Prostate gland (tissue), 2 donors: ENCODE data around the gene SUN2.

Experiments
- POLR2AphosphoS5 ChIP-seq: sonication (generic); formaldehyde crosslinking; IDR thresholded peaks from one replicate; pipeline ENCODE4 v1.6.1; 2017; ENCODE audit warnings: antibody characterized with exemption
- TF ChIP-seq, protein P1 (sequence below), 4 experiments: fragments of 200-600 bp in 2 of 4; fragments of 450-650 bp in 2 of 4; sonication (generic) in 2 of 4; IDR thresholded peaks; 1 replicate in 3 of 4; 2 replicates in 1 of 4; pipeline ENCODE4 v1.5.1; 2016 to 2019; ENCODE audit warnings: antibody characterized with exemption in 4 of 4, mild to moderate bottlenecking in 2 of 4, moderate library complexity in 2 of 4

DNA sequence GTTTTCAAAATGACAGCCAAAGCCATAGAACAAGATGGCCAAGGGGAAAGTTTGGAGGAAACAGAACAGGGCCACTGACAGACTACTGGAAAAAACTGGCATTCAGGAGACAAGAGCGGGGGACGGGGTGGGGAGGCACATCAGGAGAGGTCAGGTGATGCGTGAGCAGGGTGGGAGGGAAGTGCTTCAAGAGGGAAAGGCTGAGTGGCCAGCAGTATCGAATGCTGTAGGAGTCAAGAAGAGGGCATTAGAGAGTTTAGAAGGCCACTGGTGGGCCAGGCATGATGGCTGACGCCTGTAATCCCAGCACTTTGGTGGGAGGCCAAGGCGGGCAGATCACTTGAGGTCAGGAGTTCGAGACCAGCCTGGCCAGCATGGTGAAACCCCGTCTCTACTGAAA, 41.9 kb downstream of the SUN2 start:
- TF ChIP-seq, protein P1, sequence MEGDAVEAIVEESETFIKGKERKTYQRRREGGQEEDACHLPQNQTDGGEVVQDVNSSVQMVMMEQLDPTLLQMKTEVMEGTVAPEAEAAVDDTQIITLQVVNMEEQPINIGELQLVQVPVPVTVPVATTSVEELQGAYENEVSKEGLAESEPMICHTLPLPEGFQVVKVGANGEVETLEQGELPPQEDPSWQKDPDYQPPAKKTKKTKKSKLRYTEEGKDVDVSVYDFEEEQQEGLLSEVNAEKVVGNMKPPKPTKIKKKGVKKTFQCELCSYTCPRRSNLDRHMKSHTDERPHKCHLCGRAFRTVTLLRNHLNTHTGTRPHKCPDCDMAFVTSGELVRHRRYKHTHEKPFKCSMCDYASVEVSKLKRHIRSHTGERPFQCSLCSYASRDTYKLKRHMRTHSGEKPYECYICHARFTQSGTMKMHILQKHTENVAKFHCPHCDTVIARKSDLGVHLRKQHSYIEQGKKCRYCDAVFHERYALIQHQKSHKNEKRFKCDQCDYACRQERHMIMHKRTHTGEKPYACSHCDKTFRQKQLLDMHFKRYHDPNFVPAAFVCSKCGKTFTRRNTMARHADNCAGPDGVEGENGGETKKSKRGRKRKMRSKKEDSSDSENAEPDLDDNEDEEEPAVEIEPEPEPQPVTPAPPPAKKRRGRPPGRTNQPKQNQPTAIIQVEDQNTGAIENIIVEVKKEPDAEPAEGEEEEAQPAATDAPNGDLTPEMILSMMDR (IDR thresholded peaks at IDR 0.05), result no peak
- no peak for TF ChIP-seq POLR2AphosphoS5
